Measurements from ENCODE around the gene CASR.

Gene CASR

GRCh38 chr3:122232485-122232884, 49.0 kb downstream of the CASR start:
- TF ChIP-seq CTCF (conservative IDR thresholded peaks at IDR 0.05; ENCODE audit: low read length): no peak
- no peak overlapping the region for H3K4me3 ChIP-seq (ENCODE audit: low read length)
- no peak for DNase-seq (ENCODE audit: low read depth)

GRCh38 chr3:122233101-122233952, 49.9 kb downstream of the CASR start:
- no peak for TF ChIP-seq CTCF (conservative IDR thresholded peaks at IDR 0.05; ENCODE audit: low read length)
- no peak for DNase-seq (ENCODE audit: low read depth)
- H3K4me3 ChIP-seq (ENCODE audit: low read length): no peak overlapping the region

GRCh38 chr3:122234117-122234516, 50.6 kb downstream of the CASR start:
- TF ChIP-seq CTCF (conservative IDR thresholded peaks at IDR 0.05; ENCODE audit: low read length): no peak
- no peak overlapping the region for H3K4me3 ChIP-seq (ENCODE audit: low read length)
- DNase-seq (ENCODE audit: low read depth): no peak

GRCh38 chr3:122235147-122235546, 51.7 kb downstream of the CASR start:
- TF ChIP-seq CTCF (conservative IDR thresholded peaks at IDR 0.05; ENCODE audit: low read length): no peak
- DNase-seq (ENCODE audit: low read depth): no peak
- no peak overlapping the region for H3K4me3 ChIP-seq (ENCODE audit: low read length)

- DNase-seq (ENCODE audit: low read depth): no peak
- H3K4me3 ChIP-seq (ENCODE audit: low read length): no peak overlapping the region
- TF ChIP-seq CTCF (conservative IDR thresholded peaks at IDR 0.05; ENCODE audit: low read length): no peak
Measured at GRCh38 chr3:122239112-122239511, 55.6 kb downstream of the CASR start.

GRCh38 chr3:122245513-122246174, 62.2 kb downstream of the CASR start:
- DNase-seq (ENCODE audit: low read depth): peak; percentile 30
- peak overlapping the region; percentile 30 for H3K4me3 ChIP-seq (ENCODE audit: low read length)
- peak; percentile 19; the same call in 1 of the 2 replicates for TF ChIP-seq CTCF (conservative IDR thresholded peaks at IDR 0.05; ENCODE audit: low read length)

- H3K4me3 ChIP-seq (ENCODE audit: low read length): peak overlapping the region; percentile 30
- DNase-seq (ENCODE audit: low read depth): peak; percentile 41
- TF ChIP-seq CTCF (conservative IDR thresholded peaks at IDR 0.05; ENCODE audit: low read length): no peak
Measured at GRCh38 chr3:122246199-122246598, 62.7 kb downstream of the CASR start.
